Endothelial cell of umbilical vein (primary cell): Measurements from ENCODE around the gene SENP7. TPM values are rescaled to one million over a fixed set of nuclear protein-coding genes. Genes with fewer than 3 reads are reported as not detected.

Experiments used
- BruUV-seq: library from RNA; stranded (reverse); fragments of 400-500 nt; replicated peaks from 2 replicates; lab custom pipeline; 2021; lab: Mats Ljungman, UMichigan
- CTCF ChIA-PET: fragments of 300-600, 350-600 bp; sonication (Branson Sonifier 250); formaldehyde crosslinking; loops from one replicate; lab custom pipeline; 2021; ENCODE audit warnings: antibody characterized with exemption, inconsistent platforms; lab: Charles Lee
- POLR2A ChIA-PET: fragments of 300-600, 350-600 bp; sonication (Branson Sonifier 250); formaldehyde crosslinking; loops from one replicate; lab custom pipeline; 2021; ENCODE audit warnings: antibody characterized with exemption, inconsistent platforms; lab: Charles Lee
- DNase-seq: peaks from one replicate; pipeline ENCODE4 v3.0.0-alpha.2; 2011; ENCODE audit warnings: low read depth, low spot score
- FAIRE-seq: peaks from 2 replicates; lab custom pipeline; 2011; peaks lifted over from hg19 to GRCh38; lab: Jason Lieb, UNC
- H2AFZ ChIP-seq: 2 replicates; pipeline ENCODE4 v1.6.0; 2012; ENCODE audit warnings: low read depth, low read length, control low read depth, inconsistent platforms
- H3K27ac ChIP-seq: 2 replicates; pipeline ENCODE4 v1.5.1; 2011; ENCODE audit warnings: low read depth, mild to moderate bottlenecking, control low read depth, low read length, moderate library complexity; ENCODE audit not compliant: insufficient read depth
- H3K27me3 ChIP-seq, 2 experiments: 2 replicates each; pipeline versions ENCODE4 v1.6.0 to v1.6.1; 2011; ENCODE audit warnings: low read length in 2 of 2, mixed read lengths in 1 of 2; ENCODE audit not compliant: control insufficient read depth in 2 of 2, insufficient read depth in 2 of 2
- H3K36me3 ChIP-seq, 2 experiments: 2 replicates in 1 of 2; 3 replicates in 1 of 2; pipeline ENCODE4 v1.5.1; 2011; ENCODE audit warnings: low read length in 2 of 2, mild to moderate bottlenecking in 1 of 2, moderate library complexity in 1 of 2; ENCODE audit not compliant: control insufficient read depth in 2 of 2, insufficient read depth in 2 of 2; ENCODE audit errors: extremely low read depth in 1 of 2
- H3K4me1 ChIP-seq: 3 replicates; pipeline ENCODE4 v1.5.1; 2011; ENCODE audit warnings: mild to moderate bottlenecking, low read length; ENCODE audit not compliant: control insufficient read depth, insufficient read depth; ENCODE audit errors: extremely low read depth
- H3K4me2 ChIP-seq: 2 replicates; pipeline ENCODE4 v1.6.1; 2011; ENCODE audit warnings: low read length, control low read depth, mixed read lengths; ENCODE audit not compliant: insufficient read depth
- H3K4me3 ChIP-seq, 3 experiments: fragments of 200-600 bp in 1 of 3; sonication (generic), shearing (Covaris generic) in 1 of 3; replicated peaks in 1 of 3; 2 replicates each; pipeline ENCODE4 v1.5.1; 2011 to 2016; ENCODE audit warnings: control low read depth in 3 of 3, low read length in 3 of 3, mild to moderate bottlenecking in 2 of 3, inconsistent platforms in 1 of 3, low read depth in 1 of 3, moderate library complexity in 1 of 3; ENCODE audit not compliant: insufficient read depth in 1 of 3
- H3K79me2 ChIP-seq: 2 replicates; pipeline ENCODE4 v1.6.0; 2012; ENCODE audit warnings: low read length, inconsistent platforms; ENCODE audit not compliant: control insufficient read depth, insufficient read depth
- H3K9ac ChIP-seq: replicated peaks from 2 replicates; pipeline ENCODE3; 2011; ENCODE audit warnings: low read length, control low read depth; ENCODE audit not compliant: insufficient read depth; ENCODE audit errors: extremely low read depth
- H3K9me1 ChIP-seq: replicated peaks from 3 replicates; pipeline ENCODE4 v1.6.0; 2011; ENCODE audit warnings: mild to moderate bottlenecking, low read length; ENCODE audit not compliant: control insufficient read depth, insufficient read depth; ENCODE audit errors: extremely low read depth
- H3K9me3 ChIP-seq: replicated peaks from 2 replicates; pipeline ENCODE4 v1.5.1; 2012; ENCODE audit warnings: low read length, inconsistent platforms; ENCODE audit not compliant: control insufficient read depth, insufficient read depth
- H4K20me1 ChIP-seq: replicated peaks from 2 replicates; pipeline ENCODE3; 2011; ENCODE audit warnings: mild to moderate bottlenecking, low read length; ENCODE audit not compliant: control insufficient read depth, insufficient read depth; ENCODE audit errors: extremely low read depth
- EZH2 ChIP-seq: IDR thresholded peaks from 2 replicates; pipeline ENCODE4 v1.6.1; 2012; ENCODE audit warnings: borderline replicate concordance, low read depth, mild to moderate bottlenecking, moderate library complexity, low read length, inconsistent platforms; ENCODE audit not compliant: severe bottlenecking
- FOS ChIP-seq: IDR thresholded peaks from 2 replicates; pipeline ENCODE4 v1.6.1; 2011; ENCODE audit warnings: mild to moderate bottlenecking, low read length, moderate library complexity, borderline replicate concordance; ENCODE audit not compliant: insufficient read depth
- GATA2 ChIP-seq: IDR thresholded peaks from 2 replicates; pipeline ENCODE4 v1.7.0; 2011; ENCODE audit warnings: low read depth, mild to moderate bottlenecking, moderate library complexity, mixed read lengths, low read length; ENCODE audit not compliant: insufficient read length, insufficient read depth
- JUN ChIP-seq: IDR thresholded peaks from 2 replicates; pipeline ENCODE4 v1.6.1; 2011; ENCODE audit warnings: borderline replicate concordance, low read depth; ENCODE audit not compliant: insufficient read length, insufficient read depth
- MYC ChIP-seq: IDR thresholded peaks from one replicate; pipeline ENCODE4 v1.6.1; 2011; ENCODE audit warnings: mild to moderate bottlenecking, low read depth, low read length
- POLR2A ChIP-seq: IDR thresholded peaks from 2 replicates; pipeline ENCODE4 v1.6.1; 2012; ENCODE audit warnings: low read depth, mild to moderate bottlenecking, control low read depth, low read length
- POLR2AphosphoS5 ChIP-seq: IDR thresholded peaks from 2 replicates; pipeline ENCODE4 v1.6.1; 2012; ENCODE audit warnings: low read depth, mild to moderate bottlenecking, control low read depth, low read length, moderate library complexity; ENCODE audit not compliant: insufficient read depth
- dilution Hi-C: fragments of 300-500 bp; cut with MboI; formaldehyde crosslinking; loops from one replicate; pipeline ENCODE4 v1.15.0; 2019; ENCODE audit warnings: low sequenced_read_pairs; ENCODE audit not compliant: extremely low pct_ligation_motif_present
- intact Hi-C: fragments of 100-400 bp; cut with micrococcal nuclease; formaldehyde crosslinking; loops from one replicate; pipeline ENCODE4 v1.10.0; 2022
- polyA plus RNA-seq, 4 experiments: library from polyadenylated mRNA; depleted of rRNA in 3 of 4; stranded (reverse) in 3 of 4; unstranded in 1 of 4; fragments of >200 nt; gene quantifications; 2 replicates each; pipeline versions ENCODE4 v1.2.1 to v1.2.3, GENCODE V29; 2011 to 2012; ENCODE audit warnings: missing spikeins in 1 of 4
- total RNA-seq: library from RNA; stranded (reverse); gene quantifications from 2 replicates; pipeline ENCODE4 v1.2.3, GENCODE V29; 2021
- TF ChIP-seq, protein P1 (sequence below): IDR thresholded peaks from 2 replicates; pipeline ENCODE4 v1.6.1; 2011; ENCODE audit not compliant: insufficient read depth, insufficient read length
- TF ChIP-seq, protein P2 (sequence below), 2 donors: IDR thresholded peaks; 1 replicate in 1 of 2; 2 replicates in 1 of 2; pipeline ENCODE4 v1.5.1; 2011; ENCODE audit warnings: low read length in 2 of 2, mild to moderate bottlenecking in 2 of 2, moderate library complexity in 2 of 2, control low read depth in 1 of 2, inconsistent platforms in 1 of 2, low read depth in 1 of 2; ENCODE audit not compliant: insufficient read depth in 1 of 2; ENCODE audit errors: extremely low read depth in 1 of 2

SENP7 gene
- total and polyA plus RNA-seq, 2 donors (not counting 3 experiments of a cell fraction or from before 2014, with no cell fraction given): 5.1 to 18.7 TPM

DNA sequence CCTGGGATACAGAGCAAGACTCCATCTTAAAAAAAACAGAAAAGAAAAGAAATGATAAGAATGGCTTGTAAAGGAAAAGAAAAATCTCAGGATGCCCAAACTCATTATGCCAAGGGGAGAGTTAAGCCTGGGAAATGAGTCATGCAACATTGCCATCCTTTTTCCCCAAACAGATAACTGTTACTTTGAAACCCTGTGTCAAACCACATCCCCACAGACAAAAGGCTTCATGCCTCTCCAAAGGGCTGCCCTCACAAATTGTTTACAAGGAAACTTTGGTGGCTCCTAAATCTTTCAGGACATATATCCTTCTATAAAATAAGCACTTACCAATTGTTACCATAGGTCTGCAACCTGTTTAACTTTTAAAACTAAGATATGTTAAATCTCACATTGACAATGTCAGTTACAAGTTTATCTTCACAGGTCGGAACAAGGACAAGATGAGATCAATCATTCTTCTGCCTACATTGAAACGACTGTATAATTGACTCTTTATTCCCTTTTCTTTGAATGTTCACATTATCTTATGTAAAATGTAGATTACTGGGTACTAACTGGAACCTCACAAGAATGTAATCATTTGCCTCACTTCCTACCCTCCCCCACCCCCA lies 18.6 kb upstream of the SENP7 start:
- peak overlapping the region; percentile 55 for H3K4me2 ChIP-seq
- dilution Hi-C loops: no loop called here
- peaks cover 32% of the 10 kb centered on the region for H3K4me1 ChIP-seq
- peak; percentile 70 for TF ChIP-seq FOS
- TF ChIP-seq GATA2: peak; percentile 41
- peak; percentile 31 for TF ChIP-seq JUN
- TF ChIP-seq, protein P1, sequence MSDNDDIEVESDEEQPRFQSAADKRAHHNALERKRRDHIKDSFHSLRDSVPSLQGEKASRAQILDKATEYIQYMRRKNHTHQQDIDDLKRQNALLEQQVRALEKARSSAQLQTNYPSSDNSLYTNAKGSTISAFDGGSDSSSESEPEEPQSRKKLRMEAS: no peak
- peak overlapping the region; percentile 53 for H2AFZ ChIP-seq
- TSS peak; percentile 43 for BruUV-seq
- ChIA-PET CTCF (no interaction called here), POLR2A (interaction anchor here (0.7 kb wide), 1 partner anchor 223 kb away, joined by 9 read pairs; no protein-coding TSS in a partner anchor)
- H3K36me3 ChIP-seq: no peaks in the 10 kb centered on the region
- no peak overlapping the region for H3K4me3 ChIP-seq
- H3K9me1 ChIP-seq: no peaks in the 10 kb centered on the region
- peak overlapping the region; percentile 58 for H3K27ac ChIP-seq
- intact Hi-C loops: no loop called here
- no peaks in the 10 kb centered on the region for H3K27me3 ChIP-seq
- peak; percentile 37 for FAIRE-seq
- no peaks in the 10 kb centered on the region for H3K79me2 ChIP-seq
- H3K9me3 ChIP-seq: no peaks in the 10 kb centered on the region
- peak; percentile 56 for DNase-seq
- no peak overlapping the region for H3K9ac ChIP-seq
- no peaks in the 10 kb centered on the region for H4K20me1 ChIP-seq

DNA sequence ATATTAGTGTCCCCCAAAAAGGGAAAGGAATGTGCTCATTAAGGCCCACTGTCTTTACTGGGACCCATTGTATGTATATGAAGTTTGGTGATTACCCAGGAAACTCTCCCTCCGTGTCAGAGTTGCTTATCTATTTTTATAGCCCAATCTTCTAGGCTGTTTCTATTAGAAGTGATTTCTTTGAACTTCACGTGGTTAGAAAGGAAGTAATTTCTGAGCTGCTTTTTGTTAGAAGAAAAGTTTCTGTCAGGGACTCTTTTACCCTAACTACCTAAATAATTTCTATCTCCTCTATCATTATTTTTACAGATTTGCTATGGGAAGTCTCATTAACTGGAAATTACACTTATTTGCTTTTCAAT lies 17.7 kb upstream of the SENP7 start:
- intact Hi-C loops: no loop called here

More for the DNA sequence above, 17.7 kb upstream of the SENP7 start:
- no peaks in the 10 kb centered on the region for H3K79me2 ChIP-seq
- H3K36me3 ChIP-seq: no peaks in the 10 kb centered on the region
- FAIRE-seq (no peak), DNase-seq (no peak)
- H2AFZ ChIP-seq: no peak overlapping the region
- H4K20me1 ChIP-seq: no peaks in the 10 kb centered on the region
- POLR2A ChIA-PET: no interaction called here
- peak overlapping the region; percentile 11 for H3K4me2 ChIP-seq
- H3K27me3 ChIP-seq: no peaks in the 10 kb centered on the region
- no peak overlapping the region for H3K27ac ChIP-seq
- H3K4me1 ChIP-seq: peaks cover 32% of the 10 kb centered on the region
- H3K9me3 ChIP-seq: no peaks in the 10 kb centered on the region
- H3K4me3 ChIP-seq: no peak overlapping the region
- no TSS peak for BruUV-seq
- H3K9ac ChIP-seq: no peak overlapping the region
- CTCF ChIA-PET: interaction anchor here (1.3 to 2.0 kb wide), 2 partner anchors 10 to 14 kb away, joined by 3 to 7 read pairs; no protein-coding TSS in a partner anchor
- dilution Hi-C loops: no loop called here
- H3K9me1 ChIP-seq: no peaks in the 10 kb centered on the region
- no peak for TF ChIP-seq MYC
- TF ChIP-seq, protein P1: no peak
- no peak for TF ChIP-seq EZH2
- TF ChIP-seq, protein P2, sequence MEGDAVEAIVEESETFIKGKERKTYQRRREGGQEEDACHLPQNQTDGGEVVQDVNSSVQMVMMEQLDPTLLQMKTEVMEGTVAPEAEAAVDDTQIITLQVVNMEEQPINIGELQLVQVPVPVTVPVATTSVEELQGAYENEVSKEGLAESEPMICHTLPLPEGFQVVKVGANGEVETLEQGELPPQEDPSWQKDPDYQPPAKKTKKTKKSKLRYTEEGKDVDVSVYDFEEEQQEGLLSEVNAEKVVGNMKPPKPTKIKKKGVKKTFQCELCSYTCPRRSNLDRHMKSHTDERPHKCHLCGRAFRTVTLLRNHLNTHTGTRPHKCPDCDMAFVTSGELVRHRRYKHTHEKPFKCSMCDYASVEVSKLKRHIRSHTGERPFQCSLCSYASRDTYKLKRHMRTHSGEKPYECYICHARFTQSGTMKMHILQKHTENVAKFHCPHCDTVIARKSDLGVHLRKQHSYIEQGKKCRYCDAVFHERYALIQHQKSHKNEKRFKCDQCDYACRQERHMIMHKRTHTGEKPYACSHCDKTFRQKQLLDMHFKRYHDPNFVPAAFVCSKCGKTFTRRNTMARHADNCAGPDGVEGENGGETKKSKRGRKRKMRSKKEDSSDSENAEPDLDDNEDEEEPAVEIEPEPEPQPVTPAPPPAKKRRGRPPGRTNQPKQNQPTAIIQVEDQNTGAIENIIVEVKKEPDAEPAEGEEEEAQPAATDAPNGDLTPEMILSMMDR (IDR thresholded peaks at IDR 0.05; ENCODE audit: extremely low read depth in 1 of 2, insufficient read depth in 1 of 2, low read depth in 1 of 2, low read length in 2 of 2): no peak
- TF ChIP-seq POLR2A: no peak
- no peak for TF ChIP-seq FOS
- TF ChIP-seq JUN: no peak
- no peak for TF ChIP-seq POLR2AphosphoS5
- no peak for TF ChIP-seq GATA2
